ENCODE measurements around the gene MPP1.

Gene MPP1

GRCh38 chrX:154732421-154733065 lies 72.7 kb downstream of the MPP1 start:
- DNase-seq (ENCODE audit: low read depth, low spot score), result no peak

GRCh38 chrX:154731881-154732280 lies 73.4 kb downstream of the MPP1 start:
- no peak for DNase-seq (ENCODE audit: low read depth, low spot score)

- DNase-seq (ENCODE audit: low read depth, low spot score), result no peak
Observed at GRCh38 chrX:154731184-154731583, 74.1 kb downstream of the MPP1 start.

GRCh38 chrX:154730253-154730891 lies 74.9 kb downstream of the MPP1 start:
- DNase-seq (ENCODE audit: low read depth, low spot score), result no peak

- no peak for DNase-seq (ENCODE audit: low read depth, low spot score)
Observed at GRCh38 chrX:154729439-154729838, 75.8 kb downstream of the MPP1 start.

Data from iPS DF 19.7 (cell line).